HEK293T (cell line): ENCODE results near the gene FGL2.
"Not testable (repeated sequence)": the region's sequence is repeated elsewhere in the genome, so short reads cannot be mapped to it uniquely, and the experiment has no call there.

Experiments used
- CTCF ChIA-PET: fragments of 350-600 bp; formaldehyde crosslinking; extraction: SDS; loops from one replicate; lab custom pipeline; 2021; ENCODE audit warnings: antibody characterized with exemption, inconsistent platforms; lab: Yijun Ruan, JAX
- POLR2A ChIA-PET: fragments of 350-600 bp; formaldehyde crosslinking; extraction: SDS; loops from one replicate; lab custom pipeline; 2020; ENCODE audit warnings: antibody characterized with exemption, inconsistent platforms; lab: Yijun Ruan, JAX
- DNase-seq: peaks from one replicate; pipeline ENCODE4 v3.0.0; 2012; ENCODE audit warnings: mixed read lengths; ENCODE audit errors: extremely low spot score
- ARNT ChIP-seq: fragments of 450-650 bp; IDR thresholded peaks from 2 replicates; pipeline ENCODE4 v1.6.1; 2017; ENCODE audit warnings: mild to moderate bottlenecking
- BHLHE40 ChIP-seq: fragments of 450-650 bp; IDR thresholded peaks from 2 replicates; pipeline ENCODE4 v1.6.1; 2016; ENCODE audit warnings: mild to moderate bottlenecking, moderate library complexity, borderline replicate concordance
- ELF4 ChIP-seq: fragments of 450-650 bp; IDR thresholded peaks from 2 replicates; pipeline ENCODE4 v1.6.1; 2017; ENCODE audit warnings: antibody characterized with exemption
- FOXA1 ChIP-seq: fragments of 450-650 bp; IDR thresholded peaks from 2 replicates; pipeline ENCODE4 v1.6.1; 2016; ENCODE audit warnings: mild to moderate bottlenecking
- FOXK2 ChIP-seq: fragments of 450-650 bp; IDR thresholded peaks from 2 replicates; pipeline ENCODE4 v1.6.1; 2016; ENCODE audit warnings: mild to moderate bottlenecking
- FOXM1 ChIP-seq: fragments of 450-650 bp; IDR thresholded peaks from 2 replicates; pipeline ENCODE4 v1.6.1; 2017; ENCODE audit warnings: mild to moderate bottlenecking, borderline replicate concordance
- HDGF ChIP-seq: fragments of 450-650 bp; IDR thresholded peaks from 2 replicates; pipeline ENCODE4 v1.6.1; 2017; ENCODE audit warnings: antibody characterized with exemption, borderline replicate concordance
- L3MBTL2 ChIP-seq: fragments of 450-650 bp; conservative IDR thresholded peaks from 2 replicates; pipeline ENCODE4 v1.6.1; 2016; ENCODE audit warnings: mild to moderate bottlenecking
- LEF1 ChIP-seq: fragments of 450-650 bp; IDR thresholded peaks from 2 replicates; pipeline ENCODE4 v1.6.1; 2017; ENCODE audit warnings: mild to moderate bottlenecking, borderline replicate concordance
- NFRKB ChIP-seq: fragments of 450-650 bp; IDR thresholded peaks from 2 replicates; pipeline ENCODE4 v1.6.1; 2016; ENCODE audit warnings: mild to moderate bottlenecking, moderate library complexity
- PKNOX1 ChIP-seq: fragments of 450-650 bp; IDR thresholded peaks from 2 replicates; pipeline ENCODE4 v1.6.1; 2016
- SP1 ChIP-seq: fragments of 450-650 bp; IDR thresholded peaks from 2 replicates; pipeline ENCODE4 v1.6.1; 2017
- SUZ12 ChIP-seq: fragments of 450-650 bp; IDR thresholded peaks from 2 replicates; pipeline ENCODE4 v1.6.1; 2016; ENCODE audit warnings: mild to moderate bottlenecking
- TARDBP ChIP-seq: fragments of 450-650 bp; IDR thresholded peaks from 2 replicates; pipeline ENCODE4 v1.6.1; 2016
- ZNF384 ChIP-seq: fragments of 450-650 bp; IDR thresholded peaks from 2 replicates; pipeline ENCODE4 v1.6.1; 2016

The FGL2 gene

DNA sequence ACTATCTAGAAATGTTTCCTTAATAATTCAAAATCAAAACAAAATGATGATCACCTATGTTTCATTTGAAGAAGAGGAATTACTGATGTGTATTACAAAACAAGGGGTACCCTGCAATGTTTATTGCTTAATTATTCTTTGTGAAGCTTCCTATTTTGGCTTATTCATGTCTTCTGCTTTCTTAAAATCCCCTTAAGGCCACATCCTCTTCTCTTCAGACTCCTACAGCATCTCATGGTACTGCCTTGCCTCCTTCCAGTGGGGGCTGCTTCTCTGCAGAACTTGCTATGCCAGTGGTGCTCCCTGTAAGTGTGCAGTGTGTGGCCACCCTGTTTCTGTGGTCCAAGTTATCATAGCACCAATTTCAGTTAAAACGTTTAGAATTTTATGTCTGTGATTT lies 42.2 kb downstream of the FGL2 start:
- no peak for DNase-seq
- ChIA-PET CTCF (no interaction called here), POLR2A (no interaction called here)
- TF ChIP-seq ELF4 (no peak), FOXM1 (no peak), ARNT (no peak), HDGF (no peak), PKNOX1 (no peak), SP1 (no peak), FOXA1 (no peak), SUZ12 (no peak), L3MBTL2 (no peak), NFRKB (no peak), FOXK2 (no peak), TARDBP (no peak), BHLHE40 (no peak), LEF1 (no peak), ZNF384 (no peak)

DNA sequence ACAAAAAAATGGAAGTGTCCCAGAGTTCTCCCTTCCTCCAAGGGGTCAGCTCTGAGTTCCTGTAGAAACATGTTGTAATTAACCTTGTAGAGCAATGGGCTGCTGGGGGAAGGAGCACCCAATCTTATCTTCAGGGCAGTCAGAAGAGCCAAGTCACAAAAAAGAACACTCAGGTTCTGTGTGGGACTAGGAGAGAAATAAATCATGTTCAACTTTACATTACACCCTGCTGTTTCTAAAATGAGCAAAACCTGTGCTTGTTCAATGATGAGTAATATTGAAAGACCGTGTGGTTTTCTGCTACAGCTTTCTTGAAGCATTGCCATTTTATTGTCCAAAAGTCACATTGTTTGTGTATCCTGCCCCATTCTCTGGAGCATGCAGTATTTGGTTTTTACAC lies 42.6 kb downstream of the FGL2 start:
- POLR2A ChIA-PET, CTCF ChIA-PET, DNase-seq: not testable (repeated sequence)

GRCh38 chr7:77155601-77156377 lies 43.8 kb downstream of the FGL2 start:
- POLR2A ChIA-PET, DNase-seq, CTCF ChIA-PET: not testable (repeated sequence)

GRCh38 chr7:77154917-77155464 lies 44.6 kb downstream of the FGL2 start:
- CTCF ChIA-PET, DNase-seq, POLR2A ChIA-PET: not testable (repeated sequence)

DNA sequence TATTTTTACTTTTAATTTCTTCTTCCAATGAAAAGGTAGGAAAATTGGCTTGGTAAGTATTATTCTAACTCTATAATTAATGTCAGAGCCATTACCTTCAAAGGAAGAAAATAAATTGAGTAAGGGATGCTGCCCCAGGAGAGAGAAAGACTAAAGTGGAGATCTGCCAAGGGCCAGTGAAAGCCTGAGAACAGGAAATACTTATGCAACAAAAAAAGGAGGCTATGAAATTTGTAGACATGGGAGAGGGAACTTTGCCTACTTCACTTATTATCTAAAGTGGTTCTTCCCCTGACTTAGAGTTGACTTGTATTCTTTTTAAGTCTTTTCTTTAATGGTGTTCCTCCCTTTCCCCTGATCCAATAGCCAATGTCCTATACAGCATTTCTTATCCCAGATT lies 47.4 kb downstream of the FGL2 start:
- POLR2A ChIA-PET, DNase-seq, CTCF ChIA-PET: not testable (repeated sequence)
